NCI-H187 treated with DMSO at 0.1 percent for 48 hours (cell line): ENCODE measurements around the gene KCNMA1.
A peak's percentile ranks its signal among the peaks of the same experiment; 100 is the strongest.

Experiments used
- DNase-seq: peaks from one replicate; lab custom pipeline; 2025; lab: John Stamatoyannopoulos, UW

KCNMA1 gene

GRCh38 chr10:77555591-77556212 is 81.9 kb downstream of the KCNMA1 start:
- DNase-seq = no peak

GRCh38 chr10:77554996-77555397 is 82.6 kb downstream of the KCNMA1 start:
- DNase-seq = no peak

- no peak for DNase-seq
Observed at GRCh38 chr10:77553966-77554365, 83.6 kb downstream of the KCNMA1 start.

- no peak for DNase-seq
Observed at GRCh38 chr10:77553311-77553710, 84.3 kb downstream of the KCNMA1 start.

GRCh38 chr10:77552252-77552651 is 85.4 kb downstream of the KCNMA1 start:
- no peak for DNase-seq

GRCh38 chr10:77550378-77550777 is 87.2 kb downstream of the KCNMA1 start:
- peak; percentile 17 for DNase-seq

GRCh38 chr10:77548671-77549070 is 88.9 kb downstream of the KCNMA1 start:
- DNase-seq = no peak

GRCh38 chr10:77548157-77548556 is 89.5 kb downstream of the KCNMA1 start:
- no peak for DNase-seq

- no peak for DNase-seq
Observed at GRCh38 chr10:77547307-77548050, 90.1 kb downstream of the KCNMA1 start.

GRCh38 chr10:77546042-77546441 is 91.6 kb downstream of the KCNMA1 start:
- DNase-seq = no peak

GRCh38 chr10:77545585-77545984 is 92.0 kb downstream of the KCNMA1 start:
- DNase-seq = no peak

- no peak for DNase-seq
Observed at GRCh38 chr10:77544617-77545016, 93.0 kb downstream of the KCNMA1 start.

GRCh38 chr10:77542710-77543259 is 94.8 kb downstream of the KCNMA1 start:
- no peak for DNase-seq

- no peak for DNase-seq
Observed at GRCh38 chr10:77541944-77542343, 95.7 kb downstream of the KCNMA1 start.

GRCh38 chr10:77541247-77541646 is 96.4 kb downstream of the KCNMA1 start:
- no peak for DNase-seq

- no peak for DNase-seq
Observed at GRCh38 chr10:77539147-77539935, 98.3 kb downstream of the KCNMA1 start.

- DNase-seq = no peak
Observed at GRCh38 chr10:77537720-77538373, 99.8 kb downstream of the KCNMA1 start.

- no peak for DNase-seq
Observed at GRCh38 chr10:77537071-77537470, 100.5 kb downstream of the KCNMA1 start.

GRCh38 chr10:77533887-77534278 is 103.7 kb downstream of the KCNMA1 start:
- no peak for DNase-seq

GRCh38 chr10:77533146-77533886 is 104.3 kb downstream of the KCNMA1 start:
- no peak for DNase-seq

GRCh38 chr10:77532068-77532467 is 105.5 kb downstream of the KCNMA1 start:
- no peak for DNase-seq
